Right hindlimb (tissue), 1 donor: Measurements from ENCODE around the gene FOXL1.

Source experiments
- DNase-seq: peaks from one replicate; pipeline ENCODE4 v3.0.0-alpha.2; 2018

The FOXL1 gene

DNA sequence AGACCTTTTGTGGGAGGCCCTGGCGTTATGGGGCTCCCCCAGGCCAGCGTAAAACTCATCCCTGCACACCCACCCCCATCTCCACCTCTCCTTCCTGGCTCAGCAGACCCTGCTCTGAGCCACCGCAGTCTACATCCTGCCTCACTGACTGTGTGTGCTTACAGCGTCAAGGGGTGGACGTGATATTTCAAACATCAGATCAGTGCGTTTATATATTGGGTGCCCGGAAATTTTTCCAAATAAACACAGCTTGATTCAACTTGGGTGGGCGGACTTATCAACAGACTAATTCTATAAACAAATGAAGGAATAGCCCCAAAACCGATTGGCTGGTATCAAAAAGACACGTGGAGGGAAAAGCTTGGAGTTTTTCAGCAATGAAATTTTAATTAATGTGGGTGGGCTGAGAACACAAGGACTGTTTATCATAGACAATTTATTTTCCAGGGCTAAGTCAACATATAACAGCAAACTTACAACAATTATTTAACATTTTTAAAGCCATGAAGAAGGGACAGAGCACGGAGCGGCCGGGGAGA, at the start of gene FOXL1:
FOXL1 (plus strand) TSS at position 489 of the 539 bp plus-strand sequence. CDS start 175 bp downstream, outside the sequence.
- peak; percentile 19 for DNase-seq

DNA sequence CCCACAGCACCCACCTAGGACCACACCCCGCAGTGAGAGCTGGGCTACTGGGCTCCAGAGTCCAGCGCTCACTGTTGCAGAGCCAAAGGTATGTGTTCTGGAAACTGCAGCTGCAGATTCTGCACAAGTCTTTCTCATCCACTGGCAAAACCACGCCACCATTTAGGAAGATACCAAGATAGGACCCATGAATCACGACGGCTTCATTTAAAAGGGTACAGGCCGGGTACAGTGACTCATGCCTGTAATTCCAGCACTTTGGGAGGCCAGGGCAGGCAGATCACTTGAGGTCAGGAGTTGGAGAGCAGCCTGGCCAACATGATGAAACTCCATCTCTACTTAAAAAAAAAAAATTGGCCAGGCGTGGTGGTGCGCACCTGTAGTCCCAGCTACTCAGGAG, 49.2 kb upstream of the FOXL1 start:
- no peak for DNase-seq

DNA sequence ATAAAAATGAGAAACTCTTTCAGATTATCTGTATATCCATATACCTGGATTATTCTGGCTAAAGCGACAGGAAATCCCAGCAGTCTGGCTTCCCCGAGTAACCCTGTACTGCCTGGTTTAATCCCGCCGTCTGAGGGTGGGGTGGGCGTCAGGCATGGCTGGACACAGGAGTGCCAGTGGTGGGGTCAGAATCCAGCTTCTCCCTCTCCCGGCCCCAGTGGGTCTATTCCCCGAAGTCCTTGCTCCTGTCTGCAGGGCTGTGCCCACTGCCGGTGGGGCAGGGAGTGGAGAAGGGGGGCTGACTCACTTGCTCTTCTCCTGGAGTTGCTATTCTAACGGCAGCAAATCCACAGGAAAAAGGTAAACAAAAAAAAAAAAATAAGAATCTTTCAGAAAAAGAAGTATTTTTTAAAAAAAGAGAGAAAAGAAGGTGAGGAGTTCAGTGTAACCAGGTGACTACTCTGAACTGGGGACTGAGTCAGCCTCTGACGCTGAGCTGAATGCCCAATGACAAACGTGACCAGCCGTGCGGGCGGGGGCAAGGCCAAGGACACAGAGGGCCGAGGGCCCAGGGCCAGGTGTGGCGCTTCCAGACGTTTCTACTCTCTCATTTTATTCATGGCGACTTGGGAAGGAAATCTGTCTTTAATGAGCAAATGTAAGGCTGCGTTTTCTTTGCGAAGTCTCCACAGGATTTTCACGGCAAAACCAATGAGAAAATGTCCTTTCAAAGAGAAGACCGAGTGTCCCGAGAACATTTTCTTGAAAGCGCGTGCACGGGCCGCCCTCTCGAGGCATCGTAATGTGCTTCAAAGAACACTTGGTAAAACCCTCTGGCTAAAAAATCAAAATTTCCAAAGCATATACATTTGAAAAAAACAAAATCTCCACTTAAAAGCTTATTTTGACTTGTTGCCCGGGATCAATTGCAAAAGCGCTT, 47.8 kb upstream of the FOXL1 start:
- DNase-seq, result no peak

DNA sequence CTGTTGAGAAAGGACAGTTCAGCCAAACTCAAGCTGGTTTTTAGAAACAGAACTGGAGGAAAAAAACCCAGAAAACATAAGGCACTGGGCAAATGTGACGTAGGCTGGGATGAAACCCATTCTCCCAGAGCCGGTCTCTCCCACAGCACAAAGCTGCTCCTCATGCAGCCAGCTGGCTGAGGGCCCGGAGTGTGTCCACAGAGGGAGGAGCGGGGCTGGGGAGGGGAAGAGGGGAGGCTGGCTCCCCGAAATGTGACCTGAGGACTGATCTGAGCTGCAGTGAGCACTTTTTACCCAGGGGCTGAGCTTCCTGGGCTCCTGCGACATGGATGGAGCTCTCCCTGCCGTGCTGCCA, 47.2 kb upstream of the FOXL1 start:
- peak; percentile 88 for DNase-seq

DNA sequence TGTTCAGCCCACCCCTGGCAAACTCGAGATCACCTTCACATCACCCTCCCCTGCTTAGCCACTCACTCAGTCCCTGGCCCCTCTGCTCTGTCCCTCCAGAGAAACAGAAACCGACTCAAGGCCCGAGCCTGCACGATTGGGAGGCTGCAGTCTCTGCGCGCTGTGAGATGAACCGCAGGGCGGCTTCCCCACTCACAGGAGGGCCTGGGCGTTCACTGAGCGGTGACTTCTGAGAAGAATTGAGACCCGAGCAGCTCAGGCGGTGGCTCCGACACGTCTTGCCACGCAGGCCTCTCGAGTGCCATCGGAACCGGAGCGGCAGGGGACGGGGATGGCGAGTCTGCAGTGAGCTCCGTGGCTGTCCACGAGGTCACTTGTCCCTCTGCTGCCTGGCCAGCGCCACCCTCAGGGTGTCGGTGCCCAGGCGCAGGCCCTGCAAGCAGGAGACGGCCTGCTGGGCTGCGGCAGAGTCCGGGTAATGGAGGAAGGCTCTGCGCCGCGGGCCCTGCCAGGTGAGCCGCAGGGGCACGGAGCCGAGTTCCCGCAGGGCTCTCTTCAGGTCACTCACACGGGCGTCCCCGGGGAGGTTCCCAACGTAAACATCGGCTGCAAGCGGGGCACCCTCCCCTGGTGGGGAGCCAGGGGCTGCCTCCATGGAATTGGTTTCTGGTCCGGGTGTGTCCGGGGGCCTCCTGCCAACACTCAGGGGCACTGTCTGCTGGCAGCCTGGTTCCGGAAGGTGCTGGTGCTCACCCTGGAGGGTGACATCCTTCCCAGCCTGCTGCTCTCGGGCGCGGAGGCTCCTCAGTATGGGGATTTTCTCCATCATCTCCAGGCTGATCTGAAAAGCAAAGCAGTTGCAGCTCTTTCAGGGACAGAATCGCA, 46.5 kb upstream of the FOXL1 start:
- DNase-seq, result peak; percentile 19

DNA sequence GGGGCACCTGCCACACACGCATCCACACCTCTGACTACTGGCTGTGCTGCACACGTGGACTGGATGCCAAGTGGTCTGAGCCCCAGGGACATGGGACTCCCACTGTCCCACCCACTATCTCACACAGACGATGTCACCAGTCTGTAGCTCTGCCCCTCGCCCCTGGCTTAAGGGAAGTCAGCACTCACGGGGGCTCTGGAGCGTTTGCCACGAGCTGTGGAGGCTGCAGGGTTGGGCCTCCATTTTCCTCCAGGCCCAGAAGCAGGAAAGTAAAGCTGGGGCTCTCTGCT, 45.9 kb upstream of the FOXL1 start:
- no peak for DNase-seq

DNA sequence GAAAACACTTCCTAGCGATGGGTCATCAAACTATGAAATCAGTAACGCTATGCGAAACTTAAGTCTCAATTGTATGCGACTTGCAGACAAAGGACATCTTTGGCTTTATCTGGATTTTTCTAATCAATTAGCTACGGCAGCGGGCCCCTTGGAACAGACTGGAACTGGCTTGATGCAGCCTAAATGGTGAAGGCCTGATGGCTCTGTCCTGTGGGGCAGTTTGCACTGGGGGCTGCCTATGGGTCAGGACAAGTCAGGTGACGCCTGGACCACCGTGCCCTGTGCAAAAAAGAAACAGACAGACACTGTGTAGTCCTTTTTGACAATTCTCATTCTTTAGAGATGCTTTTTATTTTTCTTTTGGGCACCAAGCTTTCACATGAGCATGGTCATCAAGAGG, 45.3 kb upstream of the FOXL1 start:
- no peak for DNase-seq

DNA sequence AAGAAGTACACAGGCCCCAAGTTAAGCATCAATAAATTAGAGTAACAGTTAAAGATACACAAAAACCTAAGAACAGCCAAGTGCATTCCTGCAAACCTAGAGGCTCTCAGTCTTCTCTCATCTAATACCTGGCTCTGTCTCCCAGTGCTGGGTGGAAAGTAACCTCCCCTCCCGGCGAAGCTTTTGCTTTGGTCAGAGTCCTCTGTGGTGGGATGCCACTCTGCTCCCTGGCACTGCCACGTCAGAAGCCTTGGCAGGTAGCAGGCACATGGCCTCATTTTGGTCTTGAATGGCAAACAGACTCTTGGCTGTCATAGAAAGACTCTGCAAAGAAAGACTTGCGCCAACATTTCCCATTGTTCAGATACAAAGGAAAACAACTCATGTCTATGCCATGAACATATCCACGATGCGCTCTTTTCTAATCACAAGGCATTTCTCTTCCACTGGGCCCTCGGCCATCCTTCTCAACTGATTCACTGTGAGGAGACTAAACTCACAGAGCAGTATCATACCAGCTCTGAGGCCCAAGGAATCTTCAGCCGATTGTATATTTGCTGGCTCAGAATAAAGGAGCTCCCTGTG, 44.5 kb upstream of the FOXL1 start:
- no peak for DNase-seq

DNA sequence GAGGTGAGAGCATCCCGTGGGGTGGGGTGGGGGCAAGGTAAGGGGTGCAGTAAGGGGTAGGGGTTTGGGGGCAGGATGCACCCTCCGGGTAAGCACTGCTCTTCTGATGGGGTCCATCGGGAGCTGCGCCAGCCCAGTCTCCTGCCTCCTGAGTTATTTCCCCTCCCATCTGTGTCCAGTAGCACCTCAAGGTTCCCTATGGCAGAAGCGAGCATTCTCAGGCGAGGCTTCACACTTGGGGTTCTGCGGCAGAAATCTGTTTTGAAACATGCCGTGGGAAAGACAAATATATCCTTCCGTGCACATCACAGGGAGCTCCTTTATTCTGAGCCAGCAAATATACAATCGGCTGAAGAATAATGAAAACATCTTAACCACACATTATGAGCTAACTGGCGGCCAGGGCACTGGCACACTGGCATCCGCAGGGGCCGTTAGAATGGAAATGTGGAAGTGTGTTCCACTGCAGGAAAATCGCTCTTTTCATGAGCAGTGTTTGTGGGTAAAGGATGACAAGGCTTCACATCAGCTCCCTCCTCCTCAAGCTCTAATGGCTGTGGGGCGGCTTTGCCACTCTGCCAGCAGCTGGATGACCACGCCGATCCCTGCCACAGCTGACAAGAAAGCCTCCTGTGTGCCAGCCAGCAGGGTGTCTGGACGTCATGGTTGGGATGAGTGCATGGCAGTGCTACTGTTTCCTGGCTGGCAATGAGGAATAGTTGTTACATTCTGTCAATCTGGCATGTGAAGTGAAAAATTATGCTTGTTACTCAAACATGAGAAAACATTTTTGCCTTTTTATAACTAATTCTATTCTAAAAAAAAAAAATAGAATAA, 43.4 kb upstream of the FOXL1 start:
- DNase-seq, result no peak

DNA sequence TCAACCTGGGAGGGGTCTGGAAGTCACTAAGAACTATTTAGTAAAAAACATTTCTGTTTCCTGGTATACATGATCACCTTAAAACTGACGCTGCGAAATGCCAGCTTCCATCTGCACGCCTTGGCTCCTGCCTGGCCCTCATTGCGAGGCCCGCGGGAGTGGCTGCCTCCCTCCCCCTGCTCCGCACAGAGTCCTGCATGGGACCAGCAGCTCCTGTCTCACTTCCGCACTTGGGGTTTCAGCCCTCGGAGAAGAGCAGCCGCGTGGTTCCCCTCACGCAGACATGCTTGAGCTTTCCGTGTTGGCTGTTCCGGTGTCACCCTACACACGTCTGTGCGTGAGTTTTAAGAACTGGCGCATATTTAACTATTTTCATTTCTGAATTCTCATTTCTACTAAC, 41.7 kb upstream of the FOXL1 start:
- no peak for DNase-seq

DNA sequence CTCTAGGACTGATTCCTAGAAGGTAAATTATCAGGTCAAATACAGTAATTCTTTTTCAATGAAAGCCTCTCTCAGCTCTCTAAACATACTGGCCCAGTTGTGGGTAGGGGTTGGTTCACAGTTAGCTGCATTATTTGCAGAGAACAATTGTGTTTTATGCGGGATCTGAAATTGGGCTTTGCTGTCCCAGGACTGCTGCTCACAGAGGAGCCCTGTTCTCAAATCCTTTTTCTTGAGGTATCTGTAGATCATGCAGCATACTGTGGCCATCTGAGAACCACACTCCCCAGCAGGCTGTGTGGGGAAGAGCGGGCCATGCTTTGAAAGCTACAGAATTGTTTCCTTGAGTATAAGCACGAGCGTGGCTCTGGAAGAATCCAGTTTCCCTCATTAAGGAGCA, 40.9 kb upstream of the FOXL1 start:
- DNase-seq, result no peak

DNA sequence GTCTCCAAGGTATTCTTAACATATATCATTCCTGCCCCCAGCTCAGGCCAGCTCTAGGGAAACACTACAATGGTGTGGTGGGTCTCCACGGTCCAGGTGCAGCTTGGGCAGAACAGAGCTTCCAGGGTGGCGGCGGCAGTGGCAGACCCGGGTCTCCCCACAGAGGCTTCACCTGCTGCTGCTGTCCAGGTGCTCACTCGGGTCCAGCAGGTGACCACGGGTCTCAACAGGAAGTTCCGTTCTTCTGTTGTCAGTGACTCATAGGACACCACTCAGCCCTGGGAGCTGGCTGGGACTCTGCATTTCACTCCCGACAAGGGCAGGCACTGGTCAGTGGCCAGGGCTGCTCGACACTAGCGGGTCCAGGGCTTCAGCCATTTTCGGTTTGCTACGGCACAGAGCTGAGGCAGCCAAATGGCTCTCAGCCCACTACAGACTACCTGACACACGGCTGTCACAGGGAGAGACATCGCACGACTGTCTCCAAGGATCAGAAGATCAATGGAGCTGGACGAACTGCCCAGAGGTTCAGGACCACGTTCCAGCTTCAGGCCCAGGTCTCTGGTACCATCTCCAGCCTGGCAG, 40.1 kb upstream of the FOXL1 start:
- DNase-seq, result no peak

DNA sequence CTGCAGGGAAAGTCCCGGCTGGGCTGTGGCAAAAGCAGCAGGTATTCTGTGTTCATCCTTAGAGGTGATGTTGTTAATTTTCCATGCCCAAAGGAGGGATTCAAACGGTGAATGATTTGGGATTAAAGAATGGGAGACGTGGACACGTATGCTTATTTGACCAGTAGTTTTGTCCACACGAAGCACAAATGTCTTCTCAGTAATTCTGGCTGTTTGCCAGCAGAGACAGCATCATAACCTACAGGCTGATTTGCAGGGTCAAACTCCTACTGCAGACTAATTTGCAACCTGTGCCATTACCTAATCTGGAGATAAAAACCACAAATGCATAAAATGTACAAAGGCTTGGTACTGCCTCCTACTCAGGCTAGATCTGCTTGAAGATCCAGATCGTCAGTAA, 37.5 kb upstream of the FOXL1 start:
- no peak for DNase-seq

DNA sequence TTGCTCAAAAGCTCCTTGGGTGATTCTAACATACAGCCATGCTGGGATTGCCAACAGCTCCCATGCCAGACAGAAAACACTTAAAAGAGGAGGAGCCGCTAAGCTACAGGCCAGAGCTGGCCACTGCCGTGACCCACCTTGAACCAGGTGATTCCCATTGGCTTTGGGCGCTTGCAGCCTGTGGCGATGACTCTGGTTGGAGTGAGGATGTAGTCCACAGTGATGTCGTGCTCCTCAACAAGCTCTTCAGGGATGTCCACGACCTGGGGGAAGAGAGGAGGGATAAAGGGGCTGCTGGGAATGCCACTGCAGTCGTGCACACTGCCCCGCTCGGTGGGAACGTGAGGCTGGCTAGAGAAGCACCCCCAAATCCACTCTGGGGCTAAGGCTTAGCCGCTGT, 36.8 kb upstream of the FOXL1 start:
- DNase-seq, result no peak

DNA sequence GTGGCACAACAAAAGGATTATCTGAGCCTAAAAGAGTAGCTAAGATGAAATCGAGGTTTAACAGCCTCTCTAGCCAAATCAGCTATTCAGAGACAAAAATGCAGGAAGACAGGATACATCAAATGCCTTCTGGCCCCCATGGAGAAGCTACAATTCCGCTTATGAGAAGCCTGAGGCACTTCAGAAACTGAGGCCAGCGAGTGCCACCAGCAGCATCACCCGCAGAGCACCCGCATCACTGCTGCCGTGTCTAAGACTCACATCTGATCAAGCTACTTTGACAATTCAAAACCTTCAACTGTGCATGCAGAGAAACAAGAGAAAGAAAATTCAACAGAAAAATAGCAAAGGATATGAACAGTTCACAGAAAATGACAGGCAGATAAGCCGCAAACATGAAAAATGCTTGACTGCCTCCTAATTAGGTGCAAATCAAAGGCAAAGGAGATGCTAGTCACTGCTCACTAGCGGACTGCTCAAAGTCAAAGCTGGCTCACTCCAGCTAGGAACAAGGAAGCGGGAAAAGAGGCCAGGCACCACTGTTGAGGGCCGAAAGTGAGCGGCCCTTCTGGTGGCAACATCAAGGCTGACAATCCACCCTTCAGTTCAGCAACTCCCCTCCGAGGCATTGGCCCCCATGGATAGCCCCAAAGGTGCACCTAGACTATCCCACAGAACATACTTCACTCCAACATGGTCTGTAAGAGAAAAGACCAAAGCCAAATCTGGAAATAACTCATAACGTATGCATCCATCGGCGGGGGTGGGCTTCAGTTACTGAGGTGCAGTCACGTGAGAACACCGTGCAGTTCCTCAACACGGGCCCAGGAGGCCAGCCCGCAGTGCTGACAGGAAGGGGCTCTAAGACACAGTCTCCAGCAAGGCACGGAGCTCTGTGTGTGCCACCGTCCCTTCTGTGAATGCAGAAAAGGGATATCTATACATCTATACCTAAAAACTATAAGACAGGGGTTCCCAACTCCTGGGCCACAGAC, 35.3 kb upstream of the FOXL1 start:
- no peak for DNase-seq

DNA sequence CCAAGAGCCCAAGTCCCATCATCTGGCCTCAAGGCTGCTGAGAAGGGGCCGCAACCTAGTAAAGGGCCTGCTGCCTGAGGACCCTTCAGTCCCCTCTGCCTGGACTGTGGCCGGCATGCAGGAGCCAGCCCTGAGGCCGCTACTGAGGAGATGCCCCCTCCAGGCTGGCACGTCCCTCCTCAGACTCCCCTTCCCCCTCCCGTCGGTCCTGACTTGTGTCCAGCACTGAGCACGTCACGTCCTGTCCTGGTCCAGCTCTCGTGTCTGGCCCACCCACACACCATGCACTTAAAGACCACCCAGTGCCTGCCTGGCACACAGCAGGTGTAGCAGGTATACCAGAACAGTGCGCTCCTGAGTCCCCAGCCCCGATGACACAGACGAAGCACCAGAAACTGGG, 32.9 kb upstream of the FOXL1 start:
- no peak for DNase-seq

DNA sequence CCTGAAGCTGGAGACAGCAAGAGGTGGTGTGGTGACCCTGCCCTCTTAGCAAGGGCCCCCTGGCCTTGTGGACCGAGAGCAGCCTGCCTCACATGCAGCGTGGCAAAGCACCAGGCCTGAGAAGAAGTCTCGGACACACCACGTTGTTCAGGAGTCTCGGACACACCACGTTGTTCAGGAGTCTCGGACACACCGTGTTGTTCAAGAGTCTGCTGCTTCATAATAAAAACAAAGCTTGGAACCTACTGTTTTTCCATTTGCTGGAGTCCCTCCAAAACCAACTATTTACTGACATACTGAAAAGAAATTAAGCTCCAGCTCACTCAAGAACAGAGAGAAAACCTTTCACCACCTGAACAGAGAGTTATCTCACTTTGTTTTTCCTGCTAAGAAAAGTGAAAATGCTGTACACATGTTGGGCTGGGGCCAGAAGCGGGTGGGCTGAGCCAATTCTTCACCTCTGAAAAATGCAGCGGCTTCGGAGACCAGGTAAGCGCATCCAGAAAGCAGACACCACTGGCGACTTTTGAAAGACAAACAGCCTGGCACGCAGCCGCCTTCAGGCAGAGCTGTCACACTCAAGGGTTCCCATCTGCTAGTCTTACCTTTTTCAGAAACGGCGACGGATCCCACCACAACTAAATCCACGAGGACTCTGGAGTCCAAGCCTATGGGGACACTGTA, 32.3 kb upstream of the FOXL1 start:
- no peak for DNase-seq

DNA sequence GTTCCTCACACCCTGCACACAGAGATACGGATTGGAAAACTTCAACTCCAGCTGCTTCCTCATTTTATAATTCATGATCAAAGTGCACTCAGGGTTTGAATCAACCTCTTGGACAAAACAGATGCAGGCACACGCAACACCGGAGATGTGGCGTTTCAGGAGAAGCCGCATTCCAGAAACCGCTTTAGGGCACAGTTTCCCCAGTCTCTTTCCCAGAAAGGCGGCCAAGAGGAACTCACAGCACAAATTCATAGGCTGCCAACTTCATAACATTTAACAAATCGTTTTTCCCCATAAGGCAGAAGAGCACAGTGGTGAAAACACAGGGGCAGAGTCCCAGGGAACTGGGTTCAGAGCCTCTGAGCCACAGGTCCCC, 31.7 kb upstream of the FOXL1 start:
- DNase-seq, result no peak

DNA sequence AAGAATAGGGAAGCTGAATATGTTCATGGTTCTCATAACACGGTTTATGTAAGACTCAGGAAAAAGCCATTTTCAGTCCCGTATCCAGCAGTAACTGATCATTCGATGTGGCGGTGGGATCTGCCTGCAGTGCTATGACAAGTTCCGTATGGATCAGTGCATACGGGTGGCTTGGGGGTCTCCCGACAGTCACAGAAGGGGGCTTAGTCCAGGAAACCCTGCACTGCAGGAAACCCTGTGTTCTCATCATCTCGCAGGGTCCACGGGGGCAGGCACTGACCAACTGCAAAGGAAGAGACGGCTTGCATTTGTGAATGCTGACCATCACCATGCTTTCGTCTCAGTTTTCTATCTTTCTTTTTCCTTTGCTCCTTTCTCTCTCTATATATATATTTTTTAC, 31.1 kb upstream of the FOXL1 start:
- DNase-seq, result no peak
